ENCODE results near the gene GLRX.

DNA sequence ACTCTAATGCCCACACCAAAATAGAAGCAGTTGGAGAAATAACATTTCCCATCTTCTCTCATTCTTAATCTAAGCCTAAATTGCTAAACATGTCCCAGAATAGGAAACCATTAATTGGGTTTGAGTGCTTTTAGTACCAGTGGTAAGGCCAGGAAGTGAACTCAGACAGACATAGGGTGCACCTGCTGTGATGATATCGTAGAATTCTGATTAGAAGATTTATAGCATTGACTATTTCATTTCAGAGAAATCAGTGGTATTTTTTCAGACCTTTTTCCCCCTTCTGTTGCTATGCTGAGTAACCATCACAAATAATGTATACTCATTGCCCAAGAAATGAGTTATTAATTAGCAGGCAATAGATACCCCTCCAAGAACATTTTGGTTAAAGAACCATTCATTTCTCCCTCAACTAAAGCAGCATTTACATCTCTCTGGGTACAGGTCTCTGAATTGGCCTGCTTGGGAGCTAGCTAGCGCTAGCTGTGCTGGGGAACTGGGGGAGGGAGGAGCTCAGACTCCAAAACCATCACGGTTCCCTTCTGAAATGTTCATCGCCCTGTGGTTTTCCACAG is 7.3 kb downstream of the GLRX start:
- TF ChIP-seq POLR2AphosphoS5 (IDR thresholded peaks at IDR 0.05; ENCODE audit: borderline replicate concordance, low read depth, low read length) = no peak
- TF ChIP-seq EZH2 (IDR thresholded peaks at IDR 0.05) = no peak

All from SK-N-MC (cell line).